GM04503 (cell line): Measurements from ENCODE around the gene EIF1.
"Not testable (repeated sequence)": the region's sequence is repeated elsewhere in the genome, so short reads cannot be mapped to it uniquely, and the experiment has no call there.

ENCODE experiments used
- DNase-seq: peaks from one replicate; pipeline ENCODE4 v3.0.0-alpha.2; 2012; ENCODE audit warnings: low read depth

The EIF1 gene

GRCh38 chr17:41678907-41679739, 9.6 kb upstream of the EIF1 start:
- no peak for DNase-seq

GRCh38 chr17:41679740-41680425, 8.8 kb upstream of the EIF1 start:
- no peak for DNase-seq

- no peak for DNase-seq
Measured at GRCh38 chr17:41680426-41681040, 8.2 kb upstream of the EIF1 start.

- DNase-seq: no peak
Measured at GRCh38 chr17:41681776-41682175, 6.9 kb upstream of the EIF1 start.

GRCh38 chr17:41682631-41683030, 6.1 kb upstream of the EIF1 start:
- DNase-seq: no peak

- DNase-seq: no peak
Measured at GRCh38 chr17:41683441-41684007, 5.2 kb upstream of the EIF1 start.

- no peak for DNase-seq
Measured at GRCh38 chr17:41684035-41684434, 4.7 kb upstream of the EIF1 start.

GRCh38 chr17:41685753-41686152, 2.9 kb upstream of the EIF1 start:
- DNase-seq: not testable (repeated sequence)

GRCh38 chr17:41686281-41686680, 2.4 kb upstream of the EIF1 start:
- no peak for DNase-seq

GRCh38 chr17:41687828-41688640, 651 bp upstream of the EIF1 start:
- no peak for DNase-seq

- DNase-seq: no peak
Measured at GRCh38 chr17:41689497-41690299, 1.0 kb downstream of the EIF1 start.

GRCh38 chr17:41690497-41690896, 1.8 kb downstream of the EIF1 start:
- DNase-seq: no peak

- DNase-seq: no peak
Measured at GRCh38 chr17:41691031-41691777, 2.5 kb downstream of the EIF1 start.

- no peak for DNase-seq
Measured at GRCh38 chr17:41692722-41693521, 4.2 kb downstream of the EIF1 start.

GRCh38 chr17:41695134-41695661, 6.5 kb downstream of the EIF1 start:
- no peak for DNase-seq

GRCh38 chr17:41695954-41696757, 7.5 kb downstream of the EIF1 start:
- no peak for DNase-seq

- peak; percentile 63 for DNase-seq
Measured at GRCh38 chr17:41697122-41697962, 8.7 kb downstream of the EIF1 start.
